Left renal cortex interstitium (tissue), 4 donors: ENCODE measurements around the gene RFLNA. TPM values are rescaled to one million over a fixed set of nuclear protein-coding genes. Genes with fewer than 3 reads are reported as not detected.

Source experiments
- DNase-seq, 4 donors: peaks; one replicate each; pipeline ENCODE4 v3.0.0-alpha.2; 2013; ENCODE audit warnings: low read depth in 4 of 4, low spot score in 2 of 4, missing footprints in 1 of 4
- polyA plus RNA-seq, 4 donors: library from polyadenylated mRNA; unstranded; fragments of 120-200 nt; gene quantifications; one replicate each; pipeline ENCODE4 v1.2.1, GENCODE V29; 2013; ENCODE audit not compliant: insufficient read length in 4 of 4

The RFLNA gene
- polyA plus RNA-seq, 4 donors, result 6.4 to 10.8 (median 7.9) TPM

DNA sequence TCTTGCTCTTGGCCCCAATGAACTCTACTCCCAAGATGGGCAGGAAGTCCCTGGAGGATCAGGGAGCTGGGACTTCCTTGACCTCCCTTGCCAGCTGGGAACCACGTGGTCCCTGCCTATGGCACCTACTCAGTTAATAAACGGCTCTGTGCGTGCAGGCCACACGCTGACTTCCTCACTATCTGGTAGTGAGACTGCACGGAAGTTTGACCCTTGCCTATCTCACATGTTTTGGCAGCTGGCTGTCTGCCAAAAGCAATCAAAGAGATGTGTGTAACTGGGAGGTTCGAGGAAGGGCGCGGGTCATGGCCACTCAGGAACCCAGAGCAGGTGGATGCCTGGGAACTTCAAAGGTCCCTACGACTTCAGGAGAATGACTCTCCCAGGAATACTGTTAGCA lies 57.9 kb downstream of the RFLNA start:
- DNase-seq, result no peak

DNA sequence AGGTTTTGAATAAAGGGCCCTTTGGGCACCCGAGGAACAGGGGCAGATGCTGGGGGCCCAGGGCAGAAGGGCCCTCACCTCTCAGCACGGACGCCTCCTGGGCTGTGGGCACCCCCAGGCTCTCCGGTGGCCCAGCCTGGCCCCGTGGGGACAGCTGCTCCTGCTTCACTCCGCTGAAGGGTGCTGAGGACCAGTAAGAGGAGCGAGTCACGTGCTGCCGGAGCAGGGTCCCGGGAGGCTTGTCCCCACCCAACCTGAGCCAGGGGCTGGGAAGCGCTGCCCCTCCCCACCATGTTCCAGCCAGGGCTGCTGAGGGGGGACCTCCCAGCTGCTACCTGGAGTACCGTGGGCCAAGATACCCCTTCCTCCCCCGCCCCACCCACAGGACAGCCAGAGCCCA lies 59.5 kb downstream of the RFLNA start:
- no peak for DNase-seq

- no peak for DNase-seq
Observed at GRCh38 chr12:124356221-124356620, 61.3 kb downstream of the RFLNA start.

- no peak for DNase-seq
Observed at GRCh38 chr12:124357616-124358015, 62.7 kb downstream of the RFLNA start.

- no peak for DNase-seq
Observed at GRCh38 chr12:124358572-124358971, 63.7 kb downstream of the RFLNA start.

GRCh38 chr12:124359671-124360581 lies 65.0 kb downstream of the RFLNA start:
- DNase-seq, result no peak

DNA sequence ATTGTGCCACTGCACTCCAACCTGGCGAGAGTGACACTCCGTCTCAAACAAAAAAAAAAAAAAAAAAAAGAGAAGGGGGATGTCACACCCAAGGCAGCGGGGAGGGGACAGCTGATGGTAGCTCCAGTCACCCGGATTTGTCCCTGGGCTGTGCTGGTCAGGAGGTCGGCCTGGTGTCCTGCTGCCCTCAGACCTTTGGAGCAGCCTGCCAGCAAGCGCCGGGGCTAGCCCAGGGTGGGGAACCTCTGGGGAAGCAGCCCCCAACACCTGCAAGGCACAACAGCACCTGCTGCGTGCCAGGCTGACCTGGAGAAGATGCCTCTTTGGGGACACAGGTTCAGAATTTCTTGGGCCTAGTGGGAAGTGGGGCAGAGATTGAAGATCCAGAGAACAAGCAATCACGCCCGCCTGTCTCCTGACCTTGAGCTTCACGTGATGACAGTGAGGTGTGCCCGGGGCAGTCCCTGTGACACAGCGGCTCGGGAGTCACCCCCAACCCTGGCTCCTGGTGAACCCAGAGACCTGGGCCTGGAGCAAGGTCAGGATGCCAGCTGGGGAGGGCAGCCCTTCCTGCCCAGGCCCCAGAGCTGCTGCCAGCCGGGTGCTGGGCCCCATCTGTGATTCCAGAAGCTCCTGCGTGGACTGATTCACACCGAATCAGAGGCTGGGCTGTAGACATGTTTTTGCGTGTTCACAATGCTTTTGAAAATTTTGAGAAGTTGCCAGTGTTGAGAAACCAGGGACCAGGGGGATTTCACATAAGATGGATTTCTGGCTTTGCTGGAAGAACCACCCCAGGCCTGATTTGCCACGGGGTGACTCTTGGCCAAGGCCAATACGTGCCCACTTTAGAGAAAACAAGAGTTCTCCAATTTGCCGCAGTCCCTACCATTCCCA lies 66.4 kb downstream of the RFLNA start:
- no peak for DNase-seq

DNA sequence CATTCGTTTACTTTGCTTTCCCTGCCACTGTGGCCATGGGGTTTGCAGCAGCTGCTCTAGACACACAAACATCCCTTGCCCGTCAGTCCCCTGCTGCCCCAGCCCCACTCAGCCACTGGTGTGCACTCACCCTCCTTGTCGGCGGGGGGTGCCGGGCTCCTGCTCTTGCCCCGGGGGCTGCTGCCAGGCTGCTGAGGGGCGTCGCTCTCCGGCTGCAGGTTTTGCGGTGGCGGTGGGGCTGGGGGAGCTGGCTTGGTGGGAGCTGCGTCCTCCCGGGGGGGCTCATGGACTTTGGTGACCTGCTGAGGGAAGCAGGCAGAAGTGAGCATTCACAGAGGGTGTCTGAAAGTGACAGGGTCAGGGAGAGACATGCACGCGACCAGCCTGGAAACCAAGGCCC lies 67.1 kb downstream of the RFLNA start:
- no peak for DNase-seq

GRCh38 chr12:124363353-124363965 lies 68.6 kb downstream of the RFLNA start:
- DNase-seq, result no peak

- DNase-seq, result no peak
Observed at GRCh38 chr12:124364543-124364942, 69.7 kb downstream of the RFLNA start.
